Measurements from ENCODE around the gene MRPL12. TPM values are rescaled to one million over a fixed set of nuclear protein-coding genes. Genes with fewer than 3 reads are reported as not detected.

The MRPL12 gene
- total and polyA plus RNA-seq, 2 of the 13 experiments (the other 11 are each of a cell fraction or from before 2014, with no cell fraction given): 39.1 to 94.1 TPM

- no peak for TF ChIP-seq ZNF660 (CRISPR knock-in tag; IDR thresholded peaks at IDR 0.05; ENCODE audit: borderline replicate concordance, low read depth)
- TF ChIP-seq YEATS2 (CRISPR knock-in tag; IDR thresholded peaks at IDR 0.05; ENCODE audit: borderline replicate concordance): peak; percentile 61; the same call in 1 of the 2 replicates
- TF ChIP-seq PLRG1 (conservative IDR thresholded peaks at IDR 0.05): no peak
- TF ChIP-seq MIXL1 (CRISPR knock-in tag; IDR thresholded peaks at IDR 0.05): 0 out of 2 replicates have a peak, but pooled peaks have one; percentile 33
- TF ChIP-seq KDM2A (CRISPR knock-in tag; IDR thresholded peaks at IDR 0.05; ENCODE audit: borderline replicate concordance, low read depth): peak; percentile 97
- TF ChIP-seq FOXO1 (CRISPR knock-in tag; IDR thresholded peaks at IDR 0.05): peak; percentile 64; the same call in 1 of the 2 replicates
- peak; percentile 93 for TF ChIP-seq ZNF280B (CRISPR knock-in tag; IDR thresholded peaks at IDR 0.05; ENCODE audit: borderline replicate concordance)
- TF ChIP-seq KDM5B (CRISPR knock-in tag; IDR thresholded peaks at IDR 0.05; ENCODE audit: borderline replicate concordance): peak; percentile 30; the same call in 1 of the 2 replicates
- no peak for TF ChIP-seq REL (CRISPR knock-in tag; conservative IDR thresholded peaks at IDR 0.05)
- peak; percentile 63; the same call in 1 of the 2 replicates for TF ChIP-seq NRL (CRISPR knock-in tag; IDR thresholded peaks at IDR 0.05; ENCODE audit: borderline replicate concordance)
- TF ChIP-seq GMEB2 (CRISPR knock-in tag; IDR thresholded peaks at IDR 0.05; ENCODE audit: low read depth): no peak
- no peak for TF ChIP-seq ZBTB10 (CRISPR knock-in tag; IDR thresholded peaks at IDR 0.05; ENCODE audit: borderline replicate concordance)
- peak; percentile 70; the same call in 1 of the 2 replicates for TF ChIP-seq AKAP8 (CRISPR knock-in tag; IDR thresholded peaks at IDR 0.05)
- TF ChIP-seq RXRB (CRISPR knock-in tag; IDR thresholded peaks at IDR 0.05; ENCODE audit: borderline replicate concordance): peak; percentile 50; the same call in 1 of the 2 replicates
- peak; percentile 76 for TF ChIP-seq MEF2D (CRISPR knock-in tag; IDR thresholded peaks at IDR 0.05)
- TF ChIP-seq ZNF282 (IDR thresholded peaks at IDR 0.05; ENCODE audit: partially characterized antibody): no peak
- TF ChIP-seq RBM39 (IDR thresholded peaks at IDR 0.05; ENCODE audit: low read depth, low read length, poor library complexity, severe bottlenecking): peak; percentile 57
- TF ChIP-seq RAD21 (CRISPR knock-in tag; IDR thresholded peaks at IDR 0.05): peak; percentile 98
- TF ChIP-seq E2F5 (CRISPR knock-in tag; conservative IDR thresholded peaks at IDR 0.05): no peak
- 0 out of 2 replicates have a peak, but pooled peaks have one; percentile 45 for TF ChIP-seq ZNF546 (CRISPR knock-in tag; conservative IDR thresholded peaks at IDR 0.05)
- 0 out of 2 replicates have a peak, but pooled peaks have one; percentile 47 for TF ChIP-seq ZNF761 (CRISPR knock-in tag; conservative IDR thresholded peaks at IDR 0.05)
- TF ChIP-seq ZSCAN31 (CRISPR knock-in tag; IDR thresholded peaks at IDR 0.05; ENCODE audit: low read depth): peak; percentile 65; the same call in 1 of the 2 replicates
These were observed 30.6 kb downstream of the MRPL12 start (continued) for GRCh38 chr17:81733507-81734404.

All from HepG2 (cell line).